GM10248 (cell line): Measurements from ENCODE around the gene ZNF581.

Experiments
- CTCF ChIA-PET: fragments of 300-600 bp; sonication (Branson Sonifier 250); formaldehyde crosslinking; extraction: SDS; loops from one replicate; lab custom pipeline; 2021; ENCODE audit warnings: antibody characterized with exemption; lab: Yijun Ruan, JAX
- POLR2A ChIA-PET: fragments of 350-650 bp; sonication (Branson Sonifier 250); formaldehyde crosslinking; extraction: SDS; loops from one replicate; lab custom pipeline; 2020; ENCODE audit warnings: antibody characterized with exemption; lab: Yijun Ruan, JAX
- DNase-seq: peaks from one replicate; pipeline ENCODE4 v3.0.0; 2012; ENCODE audit errors: extremely low spot score
- CTCF ChIP-seq: IDR thresholded peaks from 2 replicates; pipeline ENCODE4 v1.5.1; 2012; ENCODE audit warnings: mild to moderate bottlenecking, low read depth; ENCODE audit errors: extremely low read depth, missing control alignments, control extremely low read depth

Gene ZNF581

DNA sequence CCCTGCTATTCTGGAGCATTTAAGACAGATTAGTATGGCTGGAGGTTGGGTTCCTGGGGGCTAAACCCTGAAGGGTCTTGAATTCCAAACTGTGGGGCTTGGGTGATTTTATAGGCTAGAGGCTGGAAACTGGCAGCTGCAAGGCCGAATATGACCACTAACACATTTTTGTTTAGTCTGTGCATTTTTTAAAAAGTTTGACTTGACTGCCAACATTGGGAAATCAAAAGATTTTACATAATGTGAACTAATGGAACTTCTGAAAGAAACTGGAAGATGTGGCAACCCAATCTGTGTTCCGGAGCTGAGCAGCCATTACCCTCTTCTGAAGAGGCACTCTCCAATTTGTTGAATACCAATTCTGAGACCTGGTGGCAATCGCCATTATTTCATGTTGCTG, 24.2 kb upstream of the ZNF581 start:
- no peak for DNase-seq
- POLR2A ChIA-PET: interaction anchor here (0.7 to 1.5 kb wide), 2 partner anchors 20 to 212 kb away, joined by 3 read pairs; partner anchors contain the start of genes FIZ1 and UBE2S
- CTCF ChIA-PET: interaction anchor here (1.0 to 4.7 kb wide), 4 partner anchors 10 to 17 kb away, joined by 4 to 37 read pairs (median 18); partner anchors contain the start of gene ZNF865
- TF ChIP-seq CTCF: no peak

DNA sequence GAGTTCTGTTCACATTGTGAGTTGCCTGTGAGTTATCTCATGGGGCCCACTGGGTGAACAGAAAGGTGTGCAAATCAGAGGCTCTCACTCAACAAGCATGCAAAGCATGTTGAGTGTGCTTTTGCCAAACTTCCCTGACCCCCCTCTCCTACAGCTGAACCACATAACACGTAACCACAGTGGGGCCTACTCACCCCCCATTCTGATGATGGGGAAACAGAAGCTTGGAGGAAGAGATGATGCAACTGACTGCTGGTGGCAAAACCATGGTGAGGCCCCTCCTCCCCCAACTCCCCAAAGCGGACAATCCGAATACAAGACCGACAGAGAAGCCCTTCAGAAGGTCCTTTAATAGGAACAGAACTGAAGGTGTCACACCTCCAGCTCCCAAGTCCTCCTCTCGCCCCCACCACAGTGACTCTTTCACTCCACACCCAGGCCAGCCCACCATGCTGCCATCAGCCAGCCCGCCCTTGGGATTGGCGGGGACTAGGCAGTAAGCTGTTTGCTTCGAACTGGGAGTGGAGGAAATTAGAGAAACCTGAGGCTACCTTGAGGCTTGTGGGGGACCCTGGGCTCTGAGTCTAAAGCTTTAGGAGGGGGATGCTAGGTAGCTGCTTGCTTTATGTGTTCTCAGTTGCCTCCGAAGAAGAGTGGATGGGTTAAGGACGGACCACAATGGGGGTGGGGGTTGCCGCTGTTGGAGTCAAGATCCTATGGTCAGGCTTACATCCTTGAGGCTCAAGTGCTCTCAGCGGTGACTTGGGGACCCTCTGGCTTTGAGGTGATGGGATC, 22.8 kb upstream of the ZNF581 start:
- POLR2A ChIA-PET: interaction anchor here (1.5 kb wide), 1 partner anchor 213 kb away, joined by 3 read pairs; the partner anchor contains the start of gene UBE2S
- CTCF ChIA-PET: interaction anchor here (0.8 to 4.7 kb wide), 4 partner anchors 12 to 480 kb away, joined by 3 to 37 read pairs (median 16); partner anchors contain the start of gene ZNF865
- DNase-seq: no peak
- TF ChIP-seq CTCF: no peak

DNA sequence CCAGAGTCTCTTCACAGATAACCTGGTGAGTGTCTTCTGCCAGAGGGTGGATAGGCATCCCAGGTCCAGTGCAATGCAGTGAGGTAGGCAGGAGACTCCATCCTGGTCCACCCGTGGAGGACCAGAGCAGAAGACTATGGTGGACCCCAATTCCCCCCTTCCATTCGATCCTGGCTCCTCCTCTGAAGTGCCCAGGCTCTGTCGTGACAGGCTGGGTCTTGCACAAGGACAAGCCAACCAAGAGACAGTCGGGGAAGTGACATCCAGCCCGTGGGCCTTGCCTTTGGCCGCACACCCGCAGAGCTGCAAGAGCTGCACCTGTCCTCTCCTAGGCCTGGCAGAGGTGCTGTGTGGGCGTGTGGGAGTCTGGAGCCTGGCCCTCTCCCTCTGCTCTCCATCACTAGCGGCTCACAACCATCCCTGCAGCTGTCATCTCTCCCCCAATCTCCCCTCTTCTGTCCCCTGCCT, 22.2 kb upstream of the ZNF581 start:
- ChIA-PET CTCF (interaction anchor here (1.3 to 4.7 kb wide), 3 partner anchors 11 to 117 kb away, joined by 3 to 37 read pairs (median 8); partner anchors contain the start of gene ZNF865), POLR2A (no interaction called here)
- no peak for TF ChIP-seq CTCF
- no peak for DNase-seq

DNA sequence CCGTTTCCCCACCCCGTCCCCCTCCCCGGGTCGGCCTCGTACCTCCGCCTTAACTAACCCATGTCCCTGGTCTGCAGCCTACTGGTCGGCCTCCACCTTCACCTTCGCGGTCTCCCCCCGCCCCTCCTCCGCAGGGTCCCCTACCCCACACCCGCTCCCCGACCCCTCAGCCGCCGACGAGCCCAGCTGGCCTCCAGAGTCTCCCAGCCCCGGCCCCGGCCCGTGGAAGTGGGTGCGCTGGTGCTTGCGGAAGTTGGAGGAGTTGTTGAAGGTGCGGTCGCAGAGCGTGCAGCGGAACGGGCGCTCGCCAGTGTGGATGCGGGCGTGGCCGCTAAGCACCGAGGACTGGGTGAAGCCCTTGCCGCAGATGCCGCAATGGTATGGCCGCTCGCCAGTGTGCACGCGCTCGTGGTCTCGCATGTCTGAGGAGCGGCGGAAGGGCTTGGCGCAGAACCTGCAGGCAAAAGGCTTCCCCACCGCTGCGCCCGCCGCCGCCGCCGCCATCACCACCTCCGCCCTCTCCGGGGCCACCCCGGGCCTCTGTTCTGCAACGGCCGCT, 21.7 kb upstream of the ZNF581 start:
- no peak for DNase-seq
- ChIA-PET CTCF (interaction anchor here (2.0 kb wide), 1 partner anchor 16 kb away, joined by 8 read pairs; the partner anchor contains the start of gene ZNF865), POLR2A (no interaction called here)
- TF ChIP-seq CTCF: no peak

GRCh38 chr19:55622242-55622969, 21.0 kb upstream of the ZNF581 start:
- CTCF ChIA-PET: interaction anchor here (0.7 to 2.5 kb wide), 4 partner anchors 10 to 119 kb away, joined by 3 to 19 read pairs (median 6); partner anchors contain the start of gene ZNF865
- TF ChIP-seq CTCF: no peak
- no peak for DNase-seq
- POLR2A ChIA-PET: no interaction called here

DNA sequence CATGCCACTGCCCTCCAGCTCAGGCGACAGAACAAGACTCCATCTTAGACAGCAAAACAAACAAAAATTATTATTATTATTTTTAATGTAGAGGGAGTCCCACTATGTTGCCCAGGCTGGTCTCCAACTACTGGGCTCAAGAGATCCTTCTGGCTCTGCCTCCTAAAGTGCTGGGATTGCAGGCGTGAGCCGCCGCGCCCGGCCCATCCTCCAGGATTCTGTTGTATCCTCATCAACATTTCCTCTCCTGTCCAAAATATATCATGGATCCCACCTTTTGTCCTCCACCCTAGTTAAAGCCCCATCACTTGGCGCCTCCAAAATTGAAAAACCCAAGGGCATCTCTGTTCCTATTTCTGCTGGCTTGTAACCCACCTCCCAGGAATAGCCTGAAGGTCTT, 20.3 kb upstream of the ZNF581 start:
- no peak for TF ChIP-seq CTCF
- ChIA-PET POLR2A (no interaction called here), CTCF (interaction anchor here (0.7 to 4.6 kb wide), 7 partner anchors 10 to 119 kb away, joined by 3 to 26 read pairs (median 8); partner anchors contain the start of gene ZNF865)
- no peak for DNase-seq
